Erythroblast (primary cell): ENCODE results near the gene TCAF1.

Experiments
- GATA1 ChIP-seq: IDR thresholded peaks from 2 replicates; pipeline ENCODE4 v1.6.1; 2011; ENCODE audit warnings: low read depth, mild to moderate bottlenecking, control low read depth, low read length, moderate library complexity
- POLR2A ChIP-seq: IDR thresholded peaks from 2 replicates; pipeline ENCODE4 v1.6.1; 2011; ENCODE audit warnings: mild to moderate bottlenecking, low read length

DNA sequence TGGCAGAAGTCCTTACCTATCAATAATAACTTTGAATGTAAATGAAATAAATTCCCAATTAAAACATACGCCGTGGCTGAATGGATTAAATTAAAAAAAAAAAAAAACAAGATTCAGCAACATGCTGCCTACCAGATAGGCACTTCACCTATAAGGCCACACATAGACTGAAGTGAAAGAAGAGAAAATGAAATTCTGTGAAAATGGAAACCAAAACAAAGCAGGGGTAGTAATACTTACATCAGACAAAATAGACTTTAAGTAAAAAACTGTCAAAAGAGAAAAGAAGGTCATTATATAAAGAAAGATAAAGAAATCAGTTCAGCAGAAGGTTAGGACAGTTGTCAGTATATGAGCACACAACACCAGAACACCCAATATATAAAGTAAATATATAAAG is 55.3 kb downstream of the TCAF1 start:
- TF ChIP-seq POLR2A, result no peak
- no peak for TF ChIP-seq GATA1
